Urinary bladder (tissue), 4 donors: Measurements from ENCODE around the gene DTNBP1. TPM values are rescaled to one million over a fixed set of nuclear protein-coding genes. Genes with fewer than 3 reads are reported as not detected.
"Not testable (repeated sequence)": the region's sequence is repeated elsewhere in the genome, so short reads cannot be mapped to it uniquely, and the experiment has no call there.

Experiments used
- DNase-seq: peaks from one replicate; pipeline ENCODE4 v3.0.0-alpha.2; 2015; ENCODE audit errors: extremely low spot score
- H3K27ac ChIP-seq: one replicate; pipeline ENCODE4 v1.5.1; 2013; ENCODE audit warnings: low read depth, mild to moderate bottlenecking, moderate library complexity
- H3K36me3 ChIP-seq: one replicate; pipeline ENCODE4 v1.6.1; 2013; ENCODE audit warnings: mild to moderate bottlenecking, moderate library complexity; ENCODE audit not compliant: insufficient read depth
- H3K4me1 ChIP-seq: one replicate; pipeline ENCODE4 v1.6.1; 2013; ENCODE audit warnings: mild to moderate bottlenecking, moderate library complexity; ENCODE audit not compliant: insufficient read depth
- H3K4me3 ChIP-seq: one replicate; pipeline ENCODE4 v1.5.1; 2013; ENCODE audit warnings: low read depth, low read length
- WGBS: extraction: QIAGEN DNeasy Blood & Tissue Kit; methylation state at CpG from one replicate; pipeline ENCODE4 v1.1.7; 2013; 5-methylcytosine and 5-hydroxymethylcytosine counted together
- polyA plus RNA-seq: library from polyadenylated mRNA; stranded (reverse); fragments of 200-250 nt; gene quantifications from one replicate; pipeline ENCODE4 v1.2.3, GENCODE V29; 2013
- total RNA-seq: library from RNA; depleted of rRNA; stranded (reverse); fragments of >200 nt; gene quantifications from one replicate; pipeline ENCODE4 v1.2.3, GENCODE V29; 2014
- donor health status: healthy with polysubstance abuse.
- donor health status: healthy.

The DTNBP1 gene
- total and polyA plus RNA-seq, 2 donors, result 5.0 to 23.3 TPM

- Histone ChIP-seq H3K4me1 (no peaks in the 10 kb centered on the region), H3K27ac (no peak overlapping the region), H3K4me3 (no peak overlapping the region), H3K36me3 (no peaks in the 10 kb centered on the region)
- WGBS, result 87% methylated on average over 4 of the region's 4 CpGs
- DNase-seq, result no peak
These were observed 118.4 kb downstream of the DTNBP1 start for GRCh38 chr6:15544321-15544900.

- not testable (repeated sequence) for H3K27ac ChIP-seq, H3K4me3 ChIP-seq
- WGBS, result 98% methylated on average over 5 of the region's 5 CpGs
These were observed 119.4 kb downstream of the DTNBP1 start for GRCh38 chr6:15543332-15543917.

GRCh38 chr6:15539722-15540270 is 123.0 kb downstream of the DTNBP1 start:
- Histone ChIP-seq H3K4me1 (no peaks in the 10 kb centered on the region), H3K36me3 (no peaks in the 10 kb centered on the region), H3K4me3 (no peak overlapping the region), H3K27ac (no peak overlapping the region)
- 96% methylated on average over 7 of the region's 7 CpGs for WGBS
- no peak for DNase-seq

More at GRCh38 chr6:15543332-15543917, 119.4 kb downstream of the DTNBP1 start:
- not testable (repeated sequence) for H3K4me1 ChIP-seq, H3K36me3 ChIP-seq, DNase-seq

GRCh38 chr6:15538766-15539495 is 123.9 kb downstream of the DTNBP1 start:
- no peak for DNase-seq
- H3K4me3 ChIP-seq, result no peak overlapping the region
- H3K4me1 ChIP-seq, result no peaks in the 10 kb centered on the region
- H3K36me3 ChIP-seq, result no peaks in the 10 kb centered on the region
- 91% methylated on average over 9 of the region's 9 CpGs for WGBS
- no peak overlapping the region for H3K27ac ChIP-seq

- no peak for DNase-seq
- 96% methylated on average over 5 of the region's 5 CpGs for WGBS
These were observed 124.7 kb downstream of the DTNBP1 start for GRCh38 chr6:15538106-15538505.

GRCh38 chr6:15536198-15536955 is 126.5 kb downstream of the DTNBP1 start:
- DNase-seq, result no peak
- no peaks in the 10 kb centered on the region for H3K36me3 ChIP-seq
- H3K4me3 ChIP-seq, result no peak overlapping the region
- 62% methylated on average over 4 of the region's 4 CpGs for WGBS
- H3K27ac ChIP-seq, result no peak overlapping the region
- H3K4me1 ChIP-seq, result no peaks in the 10 kb centered on the region

More at GRCh38 chr6:15538106-15538505, 124.7 kb downstream of the DTNBP1 start:
- H3K27ac ChIP-seq, result no peak overlapping the region
- no peaks in the 10 kb centered on the region for H3K36me3 ChIP-seq
- no peak overlapping the region for H3K4me3 ChIP-seq
- no peaks in the 10 kb centered on the region for H3K4me1 ChIP-seq

- WGBS, result 83% methylated on average over 3 of the region's 3 CpGs
- Histone ChIP-seq H3K4me1 (no peaks in the 10 kb centered on the region), H3K36me3 (no peaks in the 10 kb centered on the region), H3K4me3 (no peak overlapping the region), H3K27ac (no peak overlapping the region)
- DNase-seq, result no peak
These were observed 127.2 kb downstream of the DTNBP1 start for GRCh38 chr6:15535495-15536197.

GRCh38 chr6:15534974-15535373 is 127.9 kb downstream of the DTNBP1 start:
- 92% methylated on average over 3 of the region's 3 CpGs for WGBS
- Histone ChIP-seq H3K4me3 (no peak overlapping the region), H3K36me3 (no peaks in the 10 kb centered on the region), H3K4me1 (no peaks in the 10 kb centered on the region), H3K27ac (no peak overlapping the region)
- no peak for DNase-seq

GRCh38 chr6:15533379-15534026 is 129.3 kb downstream of the DTNBP1 start:
- H3K27ac ChIP-seq, result no peak overlapping the region
- DNase-seq, result no peak
- no peak overlapping the region for H3K4me3 ChIP-seq
- no peaks in the 10 kb centered on the region for H3K4me1 ChIP-seq
- no peaks in the 10 kb centered on the region for H3K36me3 ChIP-seq
- 82% methylated on average over 12 of the region's 12 CpGs for WGBS

- Histone ChIP-seq H3K27ac (no peak overlapping the region), H3K4me3 (no peak overlapping the region), H3K4me1 (no peaks in the 10 kb centered on the region), H3K36me3 (no peaks in the 10 kb centered on the region)
- DNase-seq, result no peak
- WGBS, result 97% methylated on average over 7 of the region's 7 CpGs
These were observed 130.9 kb downstream of the DTNBP1 start for GRCh38 chr6:15531973-15532372.

GRCh38 chr6:15530411-15530810 is 132.4 kb downstream of the DTNBP1 start:
- Histone ChIP-seq H3K4me3 (no peak overlapping the region), H3K36me3 (no peaks in the 10 kb centered on the region), H3K27ac (no peak overlapping the region), H3K4me1 (no peaks in the 10 kb centered on the region)
- DNase-seq, result no peak
- WGBS, result 93% methylated on average over 10 of the region's 10 CpGs

- Histone ChIP-seq H3K27ac (no peak overlapping the region), H3K4me3 (no peak overlapping the region), H3K36me3 (no peaks in the 10 kb centered on the region), H3K4me1 (no peaks in the 10 kb centered on the region)
- DNase-seq, result no peak
- WGBS, result 98% methylated on average over 9 of the region's 9 CpGs
These were observed 134.0 kb downstream of the DTNBP1 start for GRCh38 chr6:15528870-15529269.
